Parathyroid adenoma (tissue), 2 donors: ENCODE data around the gene CPB2.

Experiments used
- H2AFZ ChIP-seq: fragments of 300-600 bp; sonication (generic); one replicate; pipeline ENCODE4 v1.7.0; 2017; ENCODE audit warnings: antibody characterized with exemption, mild to moderate bottlenecking
- H3K27ac ChIP-seq: fragments of 300-600 bp; sonication (generic); one replicate; pipeline ENCODE4 v1.7.0; 2017
- H3K27me3 ChIP-seq: fragments of 300-600 bp; sonication (generic); one replicate; pipeline ENCODE4 v1.7.0; 2017; ENCODE audit warnings: low read length; ENCODE audit not compliant: control insufficient read depth, insufficient read depth
- H3K36me3 ChIP-seq: fragments of 300-600 bp; sonication (generic); one replicate; pipeline ENCODE4 v1.7.0; 2017; ENCODE audit warnings: low read length; ENCODE audit not compliant: control insufficient read depth, insufficient read depth
- H3K4me1 ChIP-seq: fragments of 300-600 bp; sonication (generic); one replicate; pipeline ENCODE4 v1.7.0; 2017; ENCODE audit warnings: control low read depth
- H3K4me2 ChIP-seq: fragments of 300-600 bp; sonication (generic); one replicate; pipeline ENCODE4 v1.7.0; 2017; ENCODE audit warnings: low read length
- H3K4me3 ChIP-seq: fragments of 300-600 bp; sonication (generic); one replicate; pipeline ENCODE4 v1.7.0; 2017; ENCODE audit warnings: low read depth, low read length
- H3K79me2 ChIP-seq: fragments of 300-600 bp; sonication (generic); one replicate; pipeline ENCODE4 v1.7.0; 2017; ENCODE audit warnings: control low read depth
- H3K9ac ChIP-seq: fragments of 300-600 bp; sonication (generic); one replicate; pipeline ENCODE4 v1.7.0; 2017; ENCODE audit warnings: mild to moderate bottlenecking
- H3K9me3 ChIP-seq: fragments of 300-600 bp; sonication (generic); one replicate; pipeline ENCODE4 v1.7.0; 2017; ENCODE audit warnings: low read length; ENCODE audit not compliant: control insufficient read depth
- CTCF ChIP-seq: fragments of 300-600 bp; sonication (generic); IDR thresholded peaks from one replicate; pipeline ENCODE4 v1.7.0; 2017; ENCODE audit warnings: antibody characterized with exemption, mild to moderate bottlenecking
- donor health status: primary hyperparathyroidism.

The CPB2 gene

DNA sequence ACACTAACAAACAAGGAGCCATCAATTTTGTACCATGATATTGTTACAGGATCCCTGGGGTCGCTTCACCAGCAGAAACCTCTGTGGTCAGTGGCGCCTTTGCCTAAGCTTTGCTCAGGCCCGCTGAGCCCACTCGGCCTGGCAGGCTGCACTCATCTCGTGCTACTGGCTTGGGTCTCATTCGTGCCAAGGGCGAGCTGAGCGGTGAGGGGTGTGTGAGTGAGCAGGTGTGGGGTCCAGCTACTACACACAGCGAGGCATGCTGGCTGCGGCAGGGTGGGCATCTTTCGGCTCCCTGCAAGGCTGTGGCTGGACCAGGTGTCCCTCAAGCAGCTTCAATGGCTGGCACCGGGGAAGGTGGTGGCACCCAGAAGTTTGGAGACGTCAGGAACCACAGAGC lies 19.1 kb downstream of the CPB2 start:
- no peak overlapping the region for H3K9ac ChIP-seq
- no peak for TF ChIP-seq CTCF
- H3K27ac ChIP-seq, result no peak overlapping the region
- no peaks in the 10 kb centered on the region for H3K79me2 ChIP-seq
- no peak overlapping the region for H3K4me2 ChIP-seq
- H3K9me3 ChIP-seq, result no peaks in the 10 kb centered on the region
- H3K36me3 ChIP-seq, result no peaks in the 10 kb centered on the region
- H3K4me3 ChIP-seq, result no peak overlapping the region
- no peaks in the 10 kb centered on the region for H3K4me1 ChIP-seq
- H2AFZ ChIP-seq, result no peak overlapping the region
- no peaks in the 10 kb centered on the region for H3K27me3 ChIP-seq

- Histone ChIP-seq H3K36me3 (no peaks in the 10 kb centered on the region), H3K27me3 (no peaks in the 10 kb centered on the region), H3K4me3 (no peak overlapping the region), H3K27ac (no peak overlapping the region), H3K4me1 (no peaks in the 10 kb centered on the region), H3K9ac (no peak overlapping the region), H2AFZ (no peak overlapping the region), H3K9me3 (no peaks in the 10 kb centered on the region), H3K4me2 (no peak overlapping the region), H3K79me2 (no peaks in the 10 kb centered on the region)
- TF ChIP-seq CTCF, result no peak
Measured at GRCh38 chr13:46082324-46082723, 22.5 kb downstream of the CPB2 start.

GRCh38 chr13:46079770-46080169 lies 25.1 kb downstream of the CPB2 start:
- Histone ChIP-seq H3K27me3 (no peaks in the 10 kb centered on the region), H3K9me3 (no peaks in the 10 kb centered on the region), H3K36me3 (no peaks in the 10 kb centered on the region), H3K9ac (no peak overlapping the region), H3K4me1 (no peaks in the 10 kb centered on the region), H3K4me3 (no peak overlapping the region), H3K27ac (no peak overlapping the region), H3K79me2 (no peaks in the 10 kb centered on the region), H2AFZ (no peak overlapping the region), H3K4me2 (no peak overlapping the region)
- no peak for TF ChIP-seq CTCF

DNA sequence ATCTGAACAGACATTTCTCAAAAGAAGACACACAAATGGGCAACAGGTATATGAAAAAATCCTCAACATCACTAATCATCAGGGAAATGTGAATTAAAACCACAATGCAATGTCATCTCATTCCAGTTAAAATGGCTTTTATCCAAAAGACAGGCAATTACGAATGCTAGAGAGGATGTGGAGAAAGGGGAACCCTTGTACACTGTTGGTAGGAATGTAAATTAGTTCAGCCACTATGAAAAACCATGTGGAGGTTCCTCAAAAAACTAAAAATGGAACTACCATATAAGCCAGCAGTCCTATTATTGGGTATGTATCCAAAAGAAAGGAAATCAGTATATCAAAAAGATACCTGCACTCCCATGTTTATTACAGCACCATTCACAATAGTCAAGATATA lies 27.6 kb downstream of the CPB2 start:
- Histone ChIP-seq H3K4me1 (no peaks in the 10 kb centered on the region), H3K27ac (no peak overlapping the region), H3K9ac (no peak overlapping the region), H3K27me3 (no peaks in the 10 kb centered on the region), H3K79me2 (no peaks in the 10 kb centered on the region), H3K9me3 (no peaks in the 10 kb centered on the region), H3K4me2 (no peak overlapping the region), H2AFZ (no peak overlapping the region), H3K4me3 (no peak overlapping the region), H3K36me3 (no peaks in the 10 kb centered on the region)
- no peak for TF ChIP-seq CTCF

DNA sequence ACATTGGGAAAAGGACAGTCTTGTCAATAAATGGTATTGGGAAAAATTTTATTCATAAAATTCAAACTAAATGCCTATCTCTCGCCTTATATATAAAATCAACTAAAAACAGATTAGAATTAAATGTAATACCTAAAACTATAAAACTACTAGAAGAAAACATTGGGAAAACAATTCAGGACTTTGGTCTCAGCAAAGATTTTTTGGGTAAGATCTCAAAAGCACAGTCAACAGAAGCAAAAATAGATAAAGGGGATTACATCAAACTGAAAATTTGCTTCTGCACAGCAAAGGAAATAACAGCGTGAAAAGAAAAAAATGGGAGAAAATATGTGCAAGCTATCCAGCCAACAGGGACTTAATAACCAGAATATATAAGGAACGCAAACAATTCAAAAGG lies 28.0 kb downstream of the CPB2 start:
- H2AFZ ChIP-seq, result no peak overlapping the region
- no peak overlapping the region for H3K9ac ChIP-seq
- no peaks in the 10 kb centered on the region for H3K36me3 ChIP-seq
- no peak for TF ChIP-seq CTCF
- no peaks in the 10 kb centered on the region for H3K4me1 ChIP-seq
- H3K4me2 ChIP-seq, result no peak overlapping the region
- H3K79me2 ChIP-seq, result no peaks in the 10 kb centered on the region
- H3K9me3 ChIP-seq, result no peaks in the 10 kb centered on the region
- no peak overlapping the region for H3K27ac ChIP-seq
- H3K4me3 ChIP-seq, result no peak overlapping the region
- no peaks in the 10 kb centered on the region for H3K27me3 ChIP-seq
